ENCODE data around the gene EXO1. TPM values are rescaled to one million over a fixed set of nuclear protein-coding genes. Genes with fewer than 3 reads are reported as not detected.

Gene EXO1
- total RNA-seq, 1 experiment from 2014 or later = 26.3 TPM

Other genes with a start within 250 kb of the EXO1 start
- gene CHML, start 207.8 kb upstream of the EXO1 start, total RNA-seq (2021; ENCODE audit: unreplicated experiment) = 19.3 TPM
- gene OPN3, start 207.8 kb upstream of the EXO1 start, total RNA-seq (2021; ENCODE audit: unreplicated experiment) = 34.0 TPM
- not detected for gene WDR64, start 195.9 kb upstream of the EXO1 start, total RNA-seq (2021; ENCODE audit: unreplicated experiment)
- not detected for gene BECN2, start 109.6 kb downstream of the EXO1 start, total RNA-seq (2021; ENCODE audit: unreplicated experiment)
- gene MAP1LC3C, start 150.9 kb downstream of the EXO1 start, total RNA-seq (2021; ENCODE audit: unreplicated experiment) = 0.21 TPM